ENCODE data around the gene SRGAP3.
A peak's percentile ranks its signal among the peaks of the same experiment; 100 is the strongest.

DNA sequence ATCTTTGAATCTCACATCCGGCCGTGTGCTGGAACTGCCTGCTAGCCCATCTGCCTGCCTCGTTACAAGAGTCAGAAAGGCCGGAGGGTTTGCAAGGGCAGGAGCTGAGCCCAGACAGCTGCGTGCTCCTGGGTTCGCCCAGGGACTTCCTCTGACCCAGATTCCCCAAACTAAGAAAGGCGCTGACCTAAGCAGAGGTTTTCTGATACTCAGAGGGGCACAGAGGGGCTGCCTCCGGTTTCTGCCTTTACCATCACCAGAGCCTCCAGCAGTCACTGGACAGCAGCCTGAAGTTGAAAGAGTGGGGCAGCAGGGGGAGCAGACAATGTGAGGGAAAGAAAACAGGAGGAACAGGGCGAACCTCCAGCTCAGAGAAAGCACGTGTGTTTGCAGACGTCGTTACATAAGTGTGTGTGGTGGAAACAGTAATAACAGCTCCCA lies 252.7 kb downstream of the SRGAP3 start:
- TF ChIP-seq, protein P1, sequence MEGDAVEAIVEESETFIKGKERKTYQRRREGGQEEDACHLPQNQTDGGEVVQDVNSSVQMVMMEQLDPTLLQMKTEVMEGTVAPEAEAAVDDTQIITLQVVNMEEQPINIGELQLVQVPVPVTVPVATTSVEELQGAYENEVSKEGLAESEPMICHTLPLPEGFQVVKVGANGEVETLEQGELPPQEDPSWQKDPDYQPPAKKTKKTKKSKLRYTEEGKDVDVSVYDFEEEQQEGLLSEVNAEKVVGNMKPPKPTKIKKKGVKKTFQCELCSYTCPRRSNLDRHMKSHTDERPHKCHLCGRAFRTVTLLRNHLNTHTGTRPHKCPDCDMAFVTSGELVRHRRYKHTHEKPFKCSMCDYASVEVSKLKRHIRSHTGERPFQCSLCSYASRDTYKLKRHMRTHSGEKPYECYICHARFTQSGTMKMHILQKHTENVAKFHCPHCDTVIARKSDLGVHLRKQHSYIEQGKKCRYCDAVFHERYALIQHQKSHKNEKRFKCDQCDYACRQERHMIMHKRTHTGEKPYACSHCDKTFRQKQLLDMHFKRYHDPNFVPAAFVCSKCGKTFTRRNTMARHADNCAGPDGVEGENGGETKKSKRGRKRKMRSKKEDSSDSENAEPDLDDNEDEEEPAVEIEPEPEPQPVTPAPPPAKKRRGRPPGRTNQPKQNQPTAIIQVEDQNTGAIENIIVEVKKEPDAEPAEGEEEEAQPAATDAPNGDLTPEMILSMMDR (IDR thresholded peaks at IDR 0.05): peak in 2 of 4 experiments; percentile 52 to 55
- TF ChIP-seq EP300 (IDR thresholded peaks at IDR 0.05): no peak

Data from gastroesophageal sphincter (tissue), 3 donors.